Measurements from ENCODE around the gene PPP2R3C.

Gene PPP2R3C

GRCh38 chr14:35121887-35122695 is at the start of gene PPP2R3C, which contains the start of gene PRORP:
TSS of gene PPP2R3C (minus strand) at chr14:35121990. CDS start at chr14:35121959, 31 bp downstream.
TSS of gene PRORP (plus strand) at chr14:35122552. CDS start at chr14:35123246, 694 bp downstream.
- TF ChIP-seq, protein P1, sequence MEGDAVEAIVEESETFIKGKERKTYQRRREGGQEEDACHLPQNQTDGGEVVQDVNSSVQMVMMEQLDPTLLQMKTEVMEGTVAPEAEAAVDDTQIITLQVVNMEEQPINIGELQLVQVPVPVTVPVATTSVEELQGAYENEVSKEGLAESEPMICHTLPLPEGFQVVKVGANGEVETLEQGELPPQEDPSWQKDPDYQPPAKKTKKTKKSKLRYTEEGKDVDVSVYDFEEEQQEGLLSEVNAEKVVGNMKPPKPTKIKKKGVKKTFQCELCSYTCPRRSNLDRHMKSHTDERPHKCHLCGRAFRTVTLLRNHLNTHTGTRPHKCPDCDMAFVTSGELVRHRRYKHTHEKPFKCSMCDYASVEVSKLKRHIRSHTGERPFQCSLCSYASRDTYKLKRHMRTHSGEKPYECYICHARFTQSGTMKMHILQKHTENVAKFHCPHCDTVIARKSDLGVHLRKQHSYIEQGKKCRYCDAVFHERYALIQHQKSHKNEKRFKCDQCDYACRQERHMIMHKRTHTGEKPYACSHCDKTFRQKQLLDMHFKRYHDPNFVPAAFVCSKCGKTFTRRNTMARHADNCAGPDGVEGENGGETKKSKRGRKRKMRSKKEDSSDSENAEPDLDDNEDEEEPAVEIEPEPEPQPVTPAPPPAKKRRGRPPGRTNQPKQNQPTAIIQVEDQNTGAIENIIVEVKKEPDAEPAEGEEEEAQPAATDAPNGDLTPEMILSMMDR (IDR thresholded peaks at IDR 0.05; ENCODE audit: low read depth, low read length) = no peak
- DNase-seq (ENCODE audit: extremely low read depth, low read depth) = peak; percentile 72

DNA sequence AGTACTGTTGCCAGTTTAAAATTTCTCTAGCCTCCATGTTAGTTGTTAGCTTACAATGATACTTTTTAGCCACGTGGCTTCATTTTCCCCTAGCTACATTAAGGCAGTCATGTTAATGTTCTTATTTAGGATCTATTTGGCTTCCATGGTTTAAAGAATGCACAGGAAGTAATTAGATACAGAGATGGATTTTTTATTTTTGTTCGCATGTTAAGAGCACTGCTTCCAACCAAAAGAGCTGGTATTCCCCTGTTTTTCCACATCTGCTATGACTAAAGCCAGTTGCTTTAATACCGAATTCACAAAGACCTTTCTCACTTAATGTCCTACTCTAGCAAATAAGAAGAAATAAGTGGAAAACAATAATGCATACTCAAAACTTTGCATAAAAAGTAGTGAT is 45.7 kb upstream of the PPP2R3C start:
- DNase-seq (ENCODE audit: extremely low read depth, low read depth) = no peak
- TF ChIP-seq, protein P1 (IDR thresholded peaks at IDR 0.05; ENCODE audit: low read depth, low read length) = no peak

DNA sequence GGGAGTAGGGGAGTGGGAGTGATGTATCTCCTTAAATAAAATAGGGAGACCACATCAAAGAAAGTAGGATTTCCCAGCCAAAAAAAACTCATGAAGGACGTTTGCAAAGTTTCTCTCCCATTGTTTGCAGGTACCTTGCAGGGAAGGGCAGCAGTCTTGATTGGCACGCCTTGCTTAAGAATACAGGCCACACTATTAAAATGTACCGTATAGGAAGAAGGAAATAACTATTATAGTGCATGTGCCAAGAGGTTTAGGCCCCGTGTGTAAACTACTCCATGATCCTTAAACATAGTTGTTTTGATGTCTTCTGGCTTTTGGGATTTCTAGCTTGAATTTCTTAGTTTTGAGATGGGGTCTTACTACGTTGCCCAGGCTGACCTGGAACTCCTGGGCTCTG is 43.1 kb upstream of the PPP2R3C start:
- TF ChIP-seq, protein P1 (IDR thresholded peaks at IDR 0.05; ENCODE audit: low read depth, low read length) = no peak
- DNase-seq (ENCODE audit: extremely low read depth, low read depth) = no peak

- no peak for DNase-seq (ENCODE audit: extremely low read depth, low read depth)
- TF ChIP-seq, protein P1 (IDR thresholded peaks at IDR 0.05; ENCODE audit: low read depth, low read length) = no peak
These were observed 41.6 kb upstream of the PPP2R3C start for GRCh38 chr14:35163384-35163783.

DNA sequence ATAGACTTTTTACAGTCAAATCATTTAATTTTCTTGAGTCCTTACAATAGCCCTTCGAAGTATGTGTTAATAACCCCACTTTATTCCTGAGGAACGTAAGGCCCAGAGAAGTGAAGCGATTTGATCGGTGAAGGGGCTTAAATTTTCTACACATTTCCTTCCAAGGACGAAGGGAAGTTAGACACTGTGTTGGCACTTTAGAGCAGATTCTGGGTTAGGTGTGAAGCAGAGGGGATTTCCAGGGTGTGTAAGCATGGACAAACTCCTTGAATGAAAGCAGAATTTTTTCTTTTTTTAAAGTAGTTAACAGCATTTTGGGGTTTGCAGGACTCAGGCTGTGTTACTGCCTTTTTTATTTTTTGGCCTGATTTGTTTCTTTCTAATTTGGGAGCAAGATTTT is 39.4 kb upstream of the PPP2R3C start:
- TF ChIP-seq, protein P1 (IDR thresholded peaks at IDR 0.05; ENCODE audit: low read depth, low read length) = no peak
- DNase-seq (ENCODE audit: extremely low read depth, low read depth) = no peak

GRCh38 chr14:35159742-35160409 is 38.1 kb upstream of the PPP2R3C start:
- peak; percentile 59 for DNase-seq (ENCODE audit: extremely low read depth, low read depth)
- TF ChIP-seq, protein P1 (IDR thresholded peaks at IDR 0.05; ENCODE audit: low read depth, low read length) = no peak

Data from AG09319 (cell line).